IPS DF 19.7 (cell line): ENCODE results near the gene MRAP.
"Not testable (repeated sequence)": the region's sequence is repeated elsewhere in the genome, so short reads cannot be mapped to it uniquely, and the experiment has no call there.

ENCODE experiments used
- DNase-seq: peaks from one replicate; pipeline ENCODE4 v3.0.0-alpha.2; 2013; ENCODE audit warnings: low read depth, low spot score

Gene MRAP

GRCh38 chr21:32300117-32300681 lies 1.5 kb downstream of the MRAP start:
- DNase-seq = no peak

GRCh38 chr21:32301596-32301995 lies 2.9 kb downstream of the MRAP start:
- no peak for DNase-seq

GRCh38 chr21:32302560-32302959 lies 3.9 kb downstream of the MRAP start:
- no peak for DNase-seq

- DNase-seq = no peak
These were observed 4.7 kb downstream of the MRAP start for GRCh38 chr21:32303385-32303784.

- DNase-seq = no peak
These were observed 6.3 kb downstream of the MRAP start for GRCh38 chr21:32304998-32305397.

GRCh38 chr21:32306021-32306780 lies 7.5 kb downstream of the MRAP start:
- DNase-seq = peak; percentile 78

GRCh38 chr21:32307706-32308105 lies 9.1 kb downstream of the MRAP start:
- no peak for DNase-seq

- no peak for DNase-seq
These were observed 10.0 kb downstream of the MRAP start for GRCh38 chr21:32308696-32309095.

GRCh38 chr21:32309906-32310460 lies 11.3 kb downstream of the MRAP start:
- no peak for DNase-seq

- DNase-seq = not testable (repeated sequence)
These were observed 12.3 kb downstream of the MRAP start for GRCh38 chr21:32310976-32311375.

GRCh38 chr21:32311621-32312020 lies 13.0 kb downstream of the MRAP start:
- DNase-seq = no peak

GRCh38 chr21:32312326-32312725 lies 13.7 kb downstream of the MRAP start:
- DNase-seq = no peak

- DNase-seq = no peak
These were observed 14.3 kb downstream of the MRAP start for GRCh38 chr21:32312976-32313375.

GRCh38 chr21:32314806-32315205 lies 16.2 kb downstream of the MRAP start:
- no peak for DNase-seq

GRCh38 chr21:32315511-32316281 lies 17.0 kb downstream of the MRAP start:
- no peak for DNase-seq

GRCh38 chr21:32316361-32317215 lies 17.9 kb downstream of the MRAP start:
- no peak for DNase-seq

- no peak for DNase-seq
These were observed 19.1 kb downstream of the MRAP start for GRCh38 chr21:32317726-32318125.

GRCh38 chr21:32319012-32319411 lies 20.4 kb downstream of the MRAP start:
- DNase-seq = no peak

- no peak for DNase-seq
These were observed 21.4 kb downstream of the MRAP start for GRCh38 chr21:32320059-32320458.

- DNase-seq = no peak
These were observed 22.1 kb downstream of the MRAP start for GRCh38 chr21:32320726-32321125.

- no peak for DNase-seq
These were observed 22.8 kb downstream of the MRAP start for GRCh38 chr21:32321480-32321879.
